HG02623 (cell line): Measurements from ENCODE around the gene CREB3L2.
"Not testable (repeated sequence)": the region's sequence is repeated elsewhere in the genome, so short reads cannot be mapped to it uniquely, and the experiment has no call there.

Experiments
- ATAC-seq: cut with Tn5 transposase; IDR thresholded peaks from one replicate; pipeline ENCODE4 v1.9.1; 2021; ENCODE audit warnings: moderate library complexity; ENCODE audit not compliant: unreplicated experiment

Gene CREB3L2

GRCh38 chr7:137846827-137847567, 154.9 kb downstream of the CREB3L2 start, which contains the start of gene DGKI:
DGKI (minus strand) TSS chr7:137846974.
- ATAC-seq: peak; percentile 46

GRCh38 chr7:137846549-137846826, 155.4 kb downstream of the CREB3L2 start:
- peak; percentile 16 for ATAC-seq

GRCh38 chr7:137844677-137845425, 157.0 kb downstream of the CREB3L2 start:
- no peak for ATAC-seq

- no peak for ATAC-seq
Measured at GRCh38 chr7:137839903-137840779, 161.7 kb downstream of the CREB3L2 start.

- no peak for ATAC-seq
Measured at GRCh38 chr7:137838706-137839315, 163.1 kb downstream of the CREB3L2 start.

GRCh38 chr7:137836541-137836940, 165.3 kb downstream of the CREB3L2 start:
- no peak for ATAC-seq

GRCh38 chr7:137836113-137836509, 165.8 kb downstream of the CREB3L2 start:
- ATAC-seq: no peak

GRCh38 chr7:137835486-137836112, 166.3 kb downstream of the CREB3L2 start:
- ATAC-seq: no peak

- no peak for ATAC-seq
Measured at GRCh38 chr7:137834552-137834951, 167.3 kb downstream of the CREB3L2 start.

- not testable (repeated sequence) for ATAC-seq
Measured at GRCh38 chr7:137832990-137833389, 168.9 kb downstream of the CREB3L2 start.

- ATAC-seq: no peak
Measured at GRCh38 chr7:137832382-137832781, 169.5 kb downstream of the CREB3L2 start.

- ATAC-seq: not testable (repeated sequence)
Measured at GRCh38 chr7:137831555-137831954, 170.3 kb downstream of the CREB3L2 start.

GRCh38 chr7:137829337-137829992, 172.4 kb downstream of the CREB3L2 start:
- ATAC-seq: no peak

- ATAC-seq: no peak
Measured at GRCh38 chr7:137828456-137828855, 173.4 kb downstream of the CREB3L2 start.

- no peak for ATAC-seq
Measured at GRCh38 chr7:137825489-137825888, 176.4 kb downstream of the CREB3L2 start.
